ENCODE results near the gene CRMP1. TPM values are rescaled to one million over a fixed set of nuclear protein-coding genes. Genes with fewer than 3 reads are reported as not detected.

The CRMP1 gene
- total and polyA plus RNA-seq, 9 of the 15 experiments (the other 6 are each of a cell fraction or from before 2014, with no cell fraction given) = 0.03 to 0.04 TPM; not detected in 7

DNA sequence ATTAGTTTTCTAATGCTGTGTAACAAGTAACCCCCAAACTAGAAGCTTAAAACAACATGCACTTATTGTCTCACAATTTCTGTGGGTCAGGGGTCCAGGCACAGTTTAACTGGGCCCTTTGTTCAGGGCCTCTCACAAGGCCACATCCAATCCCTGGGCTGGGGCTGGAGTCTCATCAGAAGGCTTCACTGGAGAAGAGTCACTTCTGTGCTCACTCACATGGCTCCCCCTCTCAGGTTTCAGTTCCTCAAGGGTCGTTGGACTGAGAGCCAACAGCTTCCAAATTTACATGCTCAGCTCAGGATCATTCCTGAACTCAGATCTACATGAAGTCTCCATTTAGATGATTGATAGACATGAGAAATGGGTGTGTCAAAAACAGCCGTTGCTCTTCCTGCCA is 104.7 kb downstream of the CRMP1 start (continued):
- TF ChIP-seq ZNF318 (IDR thresholded peaks at IDR 0.05; ENCODE audit: borderline replicate concordance in 1 of 2, low read depth in 1 of 2) (no peak), SPI1 (IDR thresholded peaks at IDR 0.05; ENCODE audit: borderline replicate concordance, low read depth, low read length) (no peak), ZNF143 (CRISPR knock-in tag; IDR thresholded peaks at IDR 0.05) (no peak), CREM (IDR thresholded peaks at IDR 0.05; ENCODE audit: low read depth) (no peak), ZNF174 (CRISPR knock-in tag; IDR thresholded peaks at IDR 0.05) (no peak), MAZ (CRISPR knock-in tag; conservative IDR thresholded peaks at IDR 0.05 in 1 of 2, IDR thresholded peaks at IDR 0.05 in 1 of 2) (no peak), SMAD3 (CRISPR knock-in tag; conservative IDR thresholded peaks at IDR 0.05) (no peak), MYNN (IDR thresholded peaks at IDR 0.05) (no peak), MYNN (CRISPR knock-in tag; IDR thresholded peaks at IDR 0.05) (no peak)
